GM12801 (cell line): ENCODE results near the gene MAGI2.

ENCODE experiments used
- CTCF ChIP-seq: IDR thresholded peaks from one replicate; pipeline ENCODE4 v1.5.1; 2011; ENCODE audit warnings: control low read depth; ENCODE audit not compliant: insufficient read length; ENCODE audit errors: extremely low read depth

Gene MAGI2

GRCh38 chr7:78912781-78913180 is 540.7 kb downstream of the MAGI2 start:
- TF ChIP-seq CTCF: no peak

GRCh38 chr7:78906735-78907134 is 546.7 kb downstream of the MAGI2 start:
- TF ChIP-seq CTCF: no peak

- TF ChIP-seq CTCF: no peak
Observed at GRCh38 chr7:78905436-78905835, 548.0 kb downstream of the MAGI2 start.

GRCh38 chr7:78904983-78905382 is 548.5 kb downstream of the MAGI2 start:
- TF ChIP-seq CTCF: no peak

GRCh38 chr7:78901566-78901965 is 551.9 kb downstream of the MAGI2 start:
- TF ChIP-seq CTCF: no peak

- TF ChIP-seq CTCF: no peak
Observed at GRCh38 chr7:78900806-78901205, 552.7 kb downstream of the MAGI2 start.

GRCh38 chr7:78895393-78895792 is 558.1 kb downstream of the MAGI2 start:
- no peak for TF ChIP-seq CTCF

- TF ChIP-seq CTCF: no peak
Observed at GRCh38 chr7:78879206-78879605, 574.3 kb downstream of the MAGI2 start.
